Measurements from ENCODE around the gene ATXN7L3B. TPM values are rescaled to one million over a fixed set of nuclear protein-coding genes. Genes with fewer than 3 reads are reported as not detected.
A peak's percentile ranks its signal among the peaks of the same experiment; 100 is the strongest.

Gene ATXN7L3B
- total RNA-seq, 2 experiments from 2014 or later = 22.4 to 33.3 TPM

DNA sequence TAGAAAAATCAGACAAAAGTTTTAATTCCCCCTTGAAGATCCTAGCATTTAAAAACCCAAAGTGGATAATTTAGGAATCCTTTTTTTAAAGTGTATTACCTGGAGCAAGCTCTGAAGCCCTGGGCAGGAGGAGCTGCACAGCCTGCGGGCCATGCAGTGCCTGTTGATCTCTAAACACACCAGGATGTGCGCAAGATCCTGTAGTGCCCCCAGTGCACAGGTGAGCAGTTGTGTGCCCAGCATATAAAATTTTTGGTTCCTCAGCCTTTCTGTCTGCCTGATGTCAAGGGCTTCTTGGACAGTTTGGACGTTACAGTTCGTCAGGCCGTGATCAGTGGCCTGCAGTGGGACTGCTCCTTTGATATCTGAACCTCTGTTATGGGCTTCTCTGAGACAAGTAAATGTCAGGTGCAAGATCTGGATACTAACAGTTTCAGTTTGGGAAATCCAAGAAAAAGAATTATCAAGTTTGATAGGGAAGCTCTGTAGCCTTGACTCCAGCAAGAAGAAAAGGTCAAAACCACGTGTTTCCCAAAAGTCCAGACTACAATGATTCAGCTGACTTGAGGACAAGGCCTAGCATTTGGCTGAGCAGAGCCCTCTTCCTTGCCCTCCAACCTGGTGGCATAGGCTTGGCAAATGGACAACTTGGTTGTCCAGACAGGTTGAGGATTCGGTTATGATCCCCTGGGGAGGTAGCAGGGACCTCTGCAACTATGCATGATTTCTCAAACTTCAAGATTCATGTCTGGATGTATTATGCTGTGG lies 1.0 kb downstream of the ATXN7L3B start:
- ChIA-PET CTCF (ENCODE audit: unreplicated experiment) (no interaction called here), POLR2A (interaction anchor here (0.5 to 2.0 kb wide), 5 partner anchors 9 to 248 kb away, joined by 3 to 6 read pairs (median 3); no protein-coding TSS in a partner anchor)
- Histone ChIP-seq H3K36me3 (ENCODE audit: insufficient read depth, low read length) (peaks cover 55% of the 10 kb centered on the region), H3K9me3 (ENCODE audit: low read length) (no peaks in the 10 kb centered on the region), H3K9me2 (ENCODE audit: insufficient read depth, low read length) (no peaks in the 10 kb centered on the region), H3K27ac (ENCODE audit: low read depth, low read length, poor library complexity, severe bottlenecking) (peak overlapping the region; percentile 94), H3K4me1 (ENCODE audit: insufficient read depth, low read length, poor library complexity, severe bottlenecking) (peaks cover 38% of the 10 kb centered on the region), H4K20me1 (ENCODE audit: insufficient read depth, low read length) (peaks cover 44% of the 10 kb centered on the region), H3K4me3 (ENCODE audit: low read depth, low read length, poor library complexity, severe bottlenecking) (peak overlapping the region; percentile 95), H3K79me2 (ENCODE audit: insufficient read depth, low read depth, low read length) (peaks cover 60% of the 10 kb centered on the region), H3K4me2 (ENCODE audit: low read length) (peak overlapping the region; percentile 96), H2AFZ (ENCODE audit: low read length) (peak overlapping the region; percentile 99; the same call in 1 of the 2 replicates)
- TF ChIP-seq EZH2phosphoT487 (IDR thresholded peaks at IDR 0.05; ENCODE audit: borderline replicate concordance, low read depth, low read length) = no peak
- TF ChIP-seq, protein P1, sequence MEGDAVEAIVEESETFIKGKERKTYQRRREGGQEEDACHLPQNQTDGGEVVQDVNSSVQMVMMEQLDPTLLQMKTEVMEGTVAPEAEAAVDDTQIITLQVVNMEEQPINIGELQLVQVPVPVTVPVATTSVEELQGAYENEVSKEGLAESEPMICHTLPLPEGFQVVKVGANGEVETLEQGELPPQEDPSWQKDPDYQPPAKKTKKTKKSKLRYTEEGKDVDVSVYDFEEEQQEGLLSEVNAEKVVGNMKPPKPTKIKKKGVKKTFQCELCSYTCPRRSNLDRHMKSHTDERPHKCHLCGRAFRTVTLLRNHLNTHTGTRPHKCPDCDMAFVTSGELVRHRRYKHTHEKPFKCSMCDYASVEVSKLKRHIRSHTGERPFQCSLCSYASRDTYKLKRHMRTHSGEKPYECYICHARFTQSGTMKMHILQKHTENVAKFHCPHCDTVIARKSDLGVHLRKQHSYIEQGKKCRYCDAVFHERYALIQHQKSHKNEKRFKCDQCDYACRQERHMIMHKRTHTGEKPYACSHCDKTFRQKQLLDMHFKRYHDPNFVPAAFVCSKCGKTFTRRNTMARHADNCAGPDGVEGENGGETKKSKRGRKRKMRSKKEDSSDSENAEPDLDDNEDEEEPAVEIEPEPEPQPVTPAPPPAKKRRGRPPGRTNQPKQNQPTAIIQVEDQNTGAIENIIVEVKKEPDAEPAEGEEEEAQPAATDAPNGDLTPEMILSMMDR (conservative IDR thresholded peaks at IDR 0.05; ENCODE audit: low read length) = peak; percentile 35; the same call in 1 of the 2 replicates
- peak; percentile 76 for DNase-seq (ENCODE audit: low spot score)
- BruUV-seq (replicated peaks) = no TSS peak
- intact Hi-C loops (cut with micrococcal nuclease; ENCODE audit: unreplicated experiment) = loop anchor here (5.0 kb wide), 4 partner anchors 89 to 586 kb away; no protein-coding TSS in a partner anchor

DNA sequence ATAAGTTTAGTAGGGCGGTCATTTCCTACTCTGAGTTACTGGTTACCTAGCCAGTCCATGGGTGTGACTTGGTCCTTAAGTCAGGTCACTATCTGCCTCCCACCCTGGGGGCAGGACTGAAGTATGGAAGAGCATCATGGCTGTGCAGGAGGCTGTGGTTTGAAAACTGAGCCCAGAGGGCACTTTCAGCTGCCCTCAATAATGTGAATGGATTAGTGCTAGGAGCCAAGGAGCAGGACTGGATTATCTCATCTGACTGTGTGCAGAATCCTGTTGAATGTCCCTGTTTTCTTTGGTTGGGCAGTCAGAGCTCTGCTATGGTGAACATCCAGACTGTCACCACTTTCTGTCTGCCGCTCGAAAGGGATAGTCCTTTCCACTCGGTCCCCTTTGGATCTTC lies 1.6 kb downstream of the ATXN7L3B start:
- POLR2A ChIA-PET = no interaction called here
- CTCF ChIA-PET (ENCODE audit: unreplicated experiment) = no interaction called here

More for the DNA sequence above, 1.6 kb downstream of the ATXN7L3B start:
- Histone ChIP-seq H4K20me1 (ENCODE audit: insufficient read depth, low read length) (peaks cover 44% of the 10 kb centered on the region), H2AFZ (ENCODE audit: low read length) (no peak overlapping the region), H3K4me2 (ENCODE audit: low read length) (peak overlapping the region; percentile 96), H3K27ac (ENCODE audit: low read depth, low read length, poor library complexity, severe bottlenecking) (peak overlapping the region; percentile 94), H3K36me3 (ENCODE audit: insufficient read depth, low read length) (peaks cover 59% of the 10 kb centered on the region), H3K4me1 (ENCODE audit: insufficient read depth, low read length, poor library complexity, severe bottlenecking) (peaks cover 38% of the 10 kb centered on the region), H3K4me3 (ENCODE audit: low read depth, low read length, poor library complexity, severe bottlenecking) (peak overlapping the region; percentile 95), H3K9me3 (ENCODE audit: low read length) (no peaks in the 10 kb centered on the region), H3K79me2 (ENCODE audit: insufficient read depth, low read depth, low read length) (peaks cover 61% of the 10 kb centered on the region), H3K9me2 (ENCODE audit: insufficient read depth, low read length) (no peaks in the 10 kb centered on the region)
- no TSS peak for BruUV-seq (replicated peaks)
- intact Hi-C loops (cut with micrococcal nuclease; ENCODE audit: unreplicated experiment) = loop anchor here (5.0 kb wide), 4 partner anchors 88 to 587 kb away; no protein-coding TSS in a partner anchor
- TF ChIP-seq, protein P1 (conservative IDR thresholded peaks at IDR 0.05; ENCODE audit: low read length) = no peak
- TF ChIP-seq EZH2phosphoT487 (IDR thresholded peaks at IDR 0.05; ENCODE audit: borderline replicate concordance, low read depth, low read length) = no peak
- peak; percentile 2 for DNase-seq (ENCODE audit: low spot score)
